ENCODE measurements around the gene MIS12.

Gene MIS12

GRCh38 chr17:5486206-5487124 is at the start of gene MIS12:
Gene MIS12, plus strand, starts transcription at chr17:5486566. Its CDS starts 2,297 bp downstream, at chr17:5488863.
- peak; percentile 99 for DNase-seq (ENCODE audit: low spot score)

GRCh38 chr17:5437721-5438317 is 48.5 kb upstream of the MIS12 start:
- DNase-seq (ENCODE audit: low spot score), result no peak

GRCh38 chr17:5438716-5439445 is 47.5 kb upstream of the MIS12 start, which contains the start of gene C1QBP:
Gene C1QBP, minus strand, starts transcription at chr17:5439155. Its CDS starts 82 bp downstream, at chr17:5439073.
- peak; percentile 96 for DNase-seq (ENCODE audit: low spot score)

- DNase-seq (ENCODE audit: low spot score), result no peak
Observed at GRCh38 chr17:5439446-5439764, 47.0 kb upstream of the MIS12 start.

GRCh38 chr17:5443728-5444127 is 42.6 kb upstream of the MIS12 start:
- no peak for DNase-seq (ENCODE audit: low spot score)

GRCh38 chr17:5444209-5444608 is 42.2 kb upstream of the MIS12 start:
- DNase-seq (ENCODE audit: low spot score), result no peak

- DNase-seq (ENCODE audit: low spot score), result no peak
Observed at GRCh38 chr17:5446786-5447185, 39.6 kb upstream of the MIS12 start.

GRCh38 chr17:5464717-5465507 is 21.5 kb upstream of the MIS12 start:
- no peak for DNase-seq (ENCODE audit: low spot score)

GRCh38 chr17:5466295-5466694 is 20.1 kb upstream of the MIS12 start:
- no peak for DNase-seq (ENCODE audit: low spot score)

GRCh38 chr17:5467416-5467815 is 18.9 kb upstream of the MIS12 start:
- no peak for DNase-seq (ENCODE audit: low spot score)

- peak; percentile 7 for DNase-seq (ENCODE audit: low spot score)
Observed at GRCh38 chr17:5468075-5468473, 18.3 kb upstream of the MIS12 start.

GRCh38 chr17:5472511-5472910 is 13.9 kb upstream of the MIS12 start:
- DNase-seq (ENCODE audit: low spot score), result no peak

- no peak for DNase-seq (ENCODE audit: low spot score)
Observed at GRCh38 chr17:5473906-5474305, 12.5 kb upstream of the MIS12 start.

GRCh38 chr17:5478992-5479391 is 7.4 kb upstream of the MIS12 start:
- no peak for DNase-seq (ENCODE audit: low spot score)

GRCh38 chr17:5480962-5481361 is 5.4 kb upstream of the MIS12 start:
- DNase-seq (ENCODE audit: low spot score), result no peak

- no peak for DNase-seq (ENCODE audit: low spot score)
Observed at GRCh38 chr17:5481451-5481850, 4.9 kb upstream of the MIS12 start.

GRCh38 chr17:5485270-5486205 is 828 bp upstream of the MIS12 start, which contains the start of gene DERL2:
Gene DERL2, minus strand, starts transcription at chr17:5486178. Its CDS starts 17 bp downstream, at chr17:5486161.
- DNase-seq (ENCODE audit: low spot score), result no peak

GRCh38 chr17:5488752-5489151 is 2.4 kb downstream of the MIS12 start:
- no peak for DNase-seq (ENCODE audit: low spot score)

GRCh38 chr17:5492970-5493369 is 6.6 kb downstream of the MIS12 start:
- DNase-seq (ENCODE audit: low spot score), result no peak

- peak; percentile 40 for DNase-seq (ENCODE audit: low spot score)
Observed at GRCh38 chr17:5499476-5500231, 13.3 kb downstream of the MIS12 start.
